OCI-LY3 (cell line): Measurements from ENCODE around the gene HSPG2.

ENCODE experiments used
- CTCF ChIP-seq: fragments of 200-600, 300-600 bp; sonication (generic); IDR thresholded peaks from 2 replicates; pipeline ENCODE4 v1.5.1; 2014; ENCODE audit warnings: antibody characterized with exemption, low read length, low read depth
- EZH2phosphoT487 ChIP-seq: fragments of 200-600 bp; shearing (Covaris generic); IDR thresholded peaks from 2 replicates; pipeline ENCODE4 v1.6.1; 2018; ENCODE audit warnings: antibody characterized with exemption, mixed run types, low read depth

- TF ChIP-seq CTCF (no peak), EZH2phosphoT487 (no peak)
These were observed 34.8 kb downstream of the HSPG2 start for GRCh38 chr1:21902026-21903012.
